ENCODE measurements around the gene STK25. TPM values are rescaled to one million over a fixed set of nuclear protein-coding genes. Genes with fewer than 3 reads are reported as not detected.

STK25 gene
- total RNA-seq, 4 donors from 2014 or later: 407 to 555 (median 524) TPM

- H3K27ac ChIP-seq: peak overlapping the region in 3 of 4 donors; percentile 55 to 78 (median 57)
- in situ Hi-C loops (cut with MboI; ENCODE audit: low sequenced_read_pairs in 4 of 4): no loop called here
- H3K27me3 ChIP-seq: peaks cover 3 to 19% (median 7%) of the 10 kb centered on the region in 3 donors
- TF ChIP-seq CTCF (IDR thresholded peaks at IDR 0.05 in 4 of 5, conservative IDR thresholded peaks at IDR 0.05 in 1 of 5) (no peak), POLR2A (IDR thresholded peaks at IDR 0.05) (no peak)
- H3K9me3 ChIP-seq: no peaks in the 10 kb centered on the region
- peak overlapping the region; percentile 53 to 81 (median 64) for H3K4me3 ChIP-seq
- H3K36me3 ChIP-seq: no peaks in the 10 kb centered on the region
- peak; percentile 81 to 91 for ATAC-seq
- intact Hi-C loops (cut with DNase I; ENCODE audit: low total_unique reads): loop anchor here (2.0 kb wide), 1 partner anchor 34 kb away; no protein-coding TSS in a partner anchor
- peak; percentile 60 to 81 for DNase-seq
- peaks cover 13 to 19% of the 10 kb centered on the region in 2 donors for H3K4me1 ChIP-seq
Observed at GRCh38 chr2:241540771-241541561, 32.6 kb upstream of the STK25 start.

GRCh38 chr2:241540401-241540770, 32.0 kb upstream of the STK25 start:
- no peaks in the 10 kb centered on the region for H3K36me3 ChIP-seq
- H3K4me1 ChIP-seq: peaks cover 13 to 19% of the 10 kb centered on the region in 2 donors
- H3K4me3 ChIP-seq: peak overlapping the region; percentile 53 to 81 (median 64)
- H3K9me3 ChIP-seq: no peaks in the 10 kb centered on the region
- TF ChIP-seq POLR2A (IDR thresholded peaks at IDR 0.05) (peak in 1 of 2 donors; percentile 34), CTCF (IDR thresholded peaks at IDR 0.05 in 4 of 5, conservative IDR thresholded peaks at IDR 0.05 in 1 of 5) (no peak)
- peak in 1 of 2 donors; percentile 27 for ATAC-seq
- intact Hi-C loops (cut with DNase I; ENCODE audit: low total_unique reads) (loop anchor here (2.0 kb wide), 1 partner anchor 34 kb away; no protein-coding TSS in a partner anchor), in situ Hi-C loops (cut with MboI; ENCODE audit: low sequenced_read_pairs in 4 of 4) (no loop called here)
- DNase-seq: no peak
- peaks cover 3 to 13% (median 4%) of the 10 kb centered on the region in 3 donors for H3K27me3 ChIP-seq
- H3K27ac ChIP-seq: peak overlapping the region in 3 of 4 donors; percentile 55 to 78 (median 57)

- Histone ChIP-seq H3K27me3 (peaks cover 3 to 11% (median 4%) of the 10 kb centered on the region in 3 donors), H3K4me3 (peak overlapping the region in 1 of 4 donors; percentile 61), H3K9me3 (no peaks in the 10 kb centered on the region), H3K36me3 (no peaks in the 10 kb centered on the region), H3K27ac (peak overlapping the region in 1 of 4 donors; percentile 78), H3K4me1 (peaks cover 13 to 19% of the 10 kb centered on the region in 2 donors)
- ATAC-seq (no peak), DNase-seq (no peak)
- intact Hi-C loops (cut with DNase I; ENCODE audit: low total_unique reads): loop anchor here (2.0 kb wide), 1 partner anchor 33 kb away; no protein-coding TSS in a partner anchor
- in situ Hi-C loops (cut with MboI; ENCODE audit: low sequenced_read_pairs in 4 of 4): no loop called here
- TF ChIP-seq CTCF (IDR thresholded peaks at IDR 0.05 in 4 of 5, conservative IDR thresholded peaks at IDR 0.05 in 1 of 5) (no peak), POLR2A (IDR thresholded peaks at IDR 0.05) (no peak)
Observed at GRCh38 chr2:241539616-241540374, 31.4 kb upstream of the STK25 start.

GRCh38 chr2:241538838-241539615, 30.6 kb upstream of the STK25 start:
- TF ChIP-seq CTCF (IDR thresholded peaks at IDR 0.05 in 4 of 5, conservative IDR thresholded peaks at IDR 0.05 in 1 of 5) (no peak), POLR2A (IDR thresholded peaks at IDR 0.05) (no peak)
- Histone ChIP-seq H3K9me3 (no peaks in the 10 kb centered on the region), H3K4me3 (no peak overlapping the region), H3K4me1 (peaks cover 13 to 19% of the 10 kb centered on the region in 2 donors), H3K27me3 (peaks cover 0 to 11% (median 4%) of the 10 kb centered on the region in 3 donors), H3K27ac (peak overlapping the region in 1 of 4 donors; percentile 78), H3K36me3 (no peaks in the 10 kb centered on the region)
- in situ Hi-C loops (cut with MboI; ENCODE audit: low sequenced_read_pairs in 4 of 4) (no loop called here), intact Hi-C loops (cut with DNase I; ENCODE audit: low total_unique reads) (no loop called here)
- no peak for DNase-seq
- ATAC-seq: no peak
